GM19351 (cell line): ENCODE measurements around the gene CCNJL.

Experiments used
- ATAC-seq: cut with Tn5 transposase; IDR thresholded peaks from one replicate; pipeline ENCODE4 v1.9.1; 2021; ENCODE audit warnings: mild to moderate bottlenecking, moderate library complexity; ENCODE audit not compliant: unreplicated experiment

Gene CCNJL

GRCh38 chr5:160230686-160231527 is 81.5 kb downstream of the CCNJL start:
- ATAC-seq = peak; percentile 56

GRCh38 chr5:160229190-160229742 is 83.1 kb downstream of the CCNJL start, which contains the start of gene FABP6:
Gene FABP6, plus strand, starts transcription at chr5:160229506. Its CDS starts 52 bp downstream, at chr5:160229558.
- no peak for ATAC-seq

- no peak for ATAC-seq
These were observed 85.4 kb downstream of the CCNJL start for GRCh38 chr5:160227012-160227411.

- peak; percentile 82 for ATAC-seq
These were observed 91.3 kb downstream of the CCNJL start for GRCh38 chr5:160221082-160221481.

GRCh38 chr5:160219356-160219755 is 93.0 kb downstream of the CCNJL start:
- ATAC-seq = no peak

GRCh38 chr5:160213537-160213936 is 98.8 kb downstream of the CCNJL start:
- ATAC-seq = no peak

- ATAC-seq = no peak
These were observed 101.0 kb downstream of the CCNJL start for GRCh38 chr5:160211352-160211751.

GRCh38 chr5:160210606-160211005 is 101.8 kb downstream of the CCNJL start:
- ATAC-seq = no peak

GRCh38 chr5:160209917-160210316 is 102.4 kb downstream of the CCNJL start:
- no peak for ATAC-seq

- no peak for ATAC-seq
These were observed 105.3 kb downstream of the CCNJL start for GRCh38 chr5:160207061-160207460.
